ENCODE results near the gene PTPN7.
"Not testable (repeated sequence)": the region's sequence is repeated elsewhere in the genome, so short reads cannot be mapped to it uniquely, and the experiment has no call there.

Gene PTPN7

GRCh38 chr1:202129453-202130296, 30.7 kb downstream of the PTPN7 start:
- no peak for DNase-seq

DNA sequence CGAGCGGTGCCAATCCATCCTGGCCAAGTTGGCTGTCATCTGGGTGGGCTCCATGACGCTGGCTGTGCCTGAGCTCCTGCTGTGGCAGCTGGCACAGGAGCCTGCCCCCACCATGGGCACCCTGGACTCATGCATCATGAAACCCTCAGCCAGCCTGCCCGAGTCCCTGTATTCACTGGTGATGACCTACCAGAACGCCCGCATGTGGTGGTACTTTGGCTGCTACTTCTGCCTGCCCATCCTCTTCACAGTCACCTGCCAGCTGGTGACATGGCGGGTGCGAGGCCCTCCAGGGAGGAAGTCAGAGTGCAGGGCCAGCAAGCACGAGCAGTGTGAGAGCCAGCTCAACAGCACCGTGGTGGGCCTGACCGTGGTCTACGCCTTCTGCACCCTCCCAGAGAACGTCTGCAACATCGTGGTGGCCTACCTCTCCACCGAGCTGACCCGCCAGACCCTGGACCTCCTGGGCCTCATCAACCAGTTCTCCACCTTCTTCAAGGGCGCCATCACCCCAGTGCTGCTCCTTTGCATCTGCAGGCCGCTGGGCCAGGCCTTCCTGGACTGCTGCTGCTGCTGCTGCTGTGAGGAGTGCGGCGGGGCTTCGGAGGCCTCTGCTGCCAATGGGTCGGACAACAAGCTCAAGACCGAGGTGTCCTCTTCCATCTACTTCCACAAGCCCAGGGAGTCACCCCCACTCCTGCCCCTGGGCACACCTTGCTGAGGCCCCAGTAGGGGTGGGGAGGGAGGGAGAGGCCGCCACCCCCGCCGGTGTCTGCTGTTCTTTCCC, 32.4 kb downstream of the PTPN7 start:
- DNase-seq, result no peak

GRCh38 chr1:202127061-202127460, 33.3 kb downstream of the PTPN7 start:
- DNase-seq, result no peak

DNA sequence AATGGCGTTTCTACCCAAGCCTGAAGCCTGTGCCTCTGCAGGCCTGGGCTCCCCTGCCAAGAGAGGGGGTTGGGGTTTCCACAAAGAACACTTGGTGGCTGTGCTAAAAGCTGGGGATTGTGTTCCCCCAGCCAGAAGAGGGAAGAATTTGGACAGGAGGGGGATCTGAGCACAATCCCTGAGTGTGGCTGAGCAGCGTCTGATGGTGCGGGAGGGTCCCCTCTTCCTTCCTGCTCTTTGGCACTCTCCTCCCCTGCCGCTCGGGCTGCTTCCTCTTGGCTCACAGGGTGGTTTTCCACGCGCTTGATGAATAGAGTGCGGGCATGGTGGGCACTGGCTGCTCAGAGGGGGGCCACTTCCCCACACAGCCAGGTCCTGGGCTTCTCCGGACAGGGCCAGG, 34.0 kb downstream of the PTPN7 start:
- no peak for DNase-seq

DNA sequence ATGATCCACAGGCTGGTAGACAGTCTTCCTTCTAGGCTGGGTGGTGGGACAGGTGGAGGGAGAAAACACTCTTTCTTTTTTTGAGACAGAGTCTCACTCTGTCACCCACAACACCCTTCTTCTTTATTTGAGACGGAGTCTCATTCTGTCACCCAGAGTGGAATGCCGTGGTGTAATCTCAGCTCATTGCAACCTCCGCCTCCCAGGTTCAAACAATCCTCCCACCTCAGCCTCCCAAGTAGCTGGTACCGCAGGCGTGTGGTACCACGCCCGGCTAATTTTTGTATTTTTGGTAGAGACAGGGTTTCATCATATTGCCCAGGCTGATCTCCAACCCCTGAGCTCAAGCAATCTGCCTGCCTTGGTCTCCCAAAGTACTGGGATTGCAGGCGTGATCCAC, 34.8 kb downstream of the PTPN7 start:
- no peak for DNase-seq

DNA sequence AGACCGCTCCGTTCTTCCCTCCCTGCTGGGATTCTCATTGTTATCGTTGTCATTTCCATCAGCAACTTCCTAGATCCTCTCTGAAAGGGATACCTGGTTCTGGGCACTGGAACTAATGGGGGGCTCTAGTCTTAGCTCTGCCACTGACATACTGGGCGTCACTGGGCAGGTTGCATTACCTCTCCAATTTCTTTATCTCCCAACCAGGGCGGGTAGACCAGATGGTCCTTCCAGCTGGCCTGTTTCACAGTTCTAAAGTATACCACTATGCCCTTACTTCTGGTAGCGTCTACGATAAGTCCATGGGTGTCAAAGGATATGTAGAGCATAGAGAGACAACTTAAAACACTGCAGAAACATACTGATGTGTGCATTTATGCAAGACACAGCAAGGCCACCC, 36.3 kb downstream of the PTPN7 start:
- no peak for DNase-seq

GRCh38 chr1:202123336-202123813, 37.0 kb downstream of the PTPN7 start:
- DNase-seq, result no peak

GRCh38 chr1:202122639-202123335, 37.6 kb downstream of the PTPN7 start, which contains the start of gene GPR37L1:
Gene GPR37L1 (plus strand): TSS chr1:202122917. CDS start chr1:202122964, 47 bp downstream.
- no peak for DNase-seq

DNA sequence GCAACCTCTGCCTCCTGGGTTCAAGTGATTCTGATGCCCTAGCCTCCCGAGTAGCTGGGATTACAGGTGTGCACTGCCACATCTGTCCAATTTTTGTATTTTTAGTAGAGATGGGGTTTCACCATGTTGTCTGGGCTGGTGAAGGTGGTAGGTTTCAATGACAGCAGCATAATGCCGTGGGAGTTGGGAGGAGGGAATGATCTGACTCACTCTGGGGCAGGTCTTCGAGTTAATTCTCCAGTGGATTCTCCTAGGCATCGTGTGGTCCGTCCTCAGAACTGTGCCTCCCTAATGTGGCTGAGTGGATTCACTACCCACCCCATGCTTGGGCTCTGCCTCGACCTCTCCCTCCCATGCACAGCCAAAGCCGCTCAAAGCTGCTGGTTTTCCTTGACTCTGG, 39.4 kb downstream of the PTPN7 start:
- no peak for DNase-seq

DNA sequence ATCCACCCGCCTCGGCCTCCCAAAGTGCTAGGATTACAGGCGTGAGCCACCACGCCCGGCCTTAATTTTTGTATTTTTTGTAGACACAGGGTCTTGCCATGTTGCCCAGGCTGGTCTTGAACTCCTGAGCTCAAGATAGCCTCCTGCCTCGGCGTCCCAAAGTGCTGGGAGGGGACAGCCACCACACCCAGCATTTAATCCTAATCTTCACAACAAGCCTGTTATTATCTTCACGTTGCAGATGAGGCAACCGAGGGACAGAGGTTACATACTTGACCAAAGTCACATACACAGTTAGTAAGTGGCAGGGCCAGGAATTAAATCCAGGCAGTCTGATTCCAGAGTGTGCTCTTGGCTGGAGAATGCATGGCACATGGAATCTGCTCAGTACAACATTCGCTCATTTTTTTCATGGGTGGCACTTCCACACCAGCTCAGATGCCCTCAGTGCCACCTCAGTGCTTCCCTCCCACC, 42.5 kb downstream of the PTPN7 start:
- no peak for DNase-seq

- no peak for DNase-seq
These were observed 44.1 kb downstream of the PTPN7 start for GRCh38 chr1:202116287-202116686.

DNA sequence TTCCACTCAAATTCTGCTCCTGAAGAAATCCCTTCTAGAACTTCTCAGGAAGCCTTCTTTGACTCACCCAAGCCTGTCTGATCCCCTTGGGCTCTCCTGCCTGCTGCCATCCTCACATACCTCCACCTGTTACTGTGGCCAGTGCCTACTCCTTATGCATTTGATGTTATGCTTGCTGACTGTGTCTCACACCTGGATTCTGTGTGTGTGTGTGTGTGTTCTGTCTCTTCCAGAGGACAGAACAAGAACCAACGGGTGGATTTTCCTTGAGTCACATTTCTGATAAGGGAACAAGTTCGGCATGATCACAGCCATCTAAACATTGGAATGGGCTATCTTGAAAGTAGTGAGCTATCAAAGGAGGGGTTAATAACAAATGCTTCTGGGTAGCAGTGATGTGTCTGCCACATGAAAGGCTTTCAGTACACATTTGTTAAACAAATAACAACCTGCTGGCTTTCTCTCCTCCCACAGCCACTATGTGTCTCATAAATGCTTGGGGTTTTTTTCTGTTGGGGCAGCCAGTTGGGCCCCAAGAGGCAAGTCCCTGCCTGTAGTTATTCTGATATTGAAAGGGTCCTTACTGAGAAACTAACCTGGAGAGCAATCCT, 46.6 kb downstream of the PTPN7 start:
- DNase-seq, result no peak

DNA sequence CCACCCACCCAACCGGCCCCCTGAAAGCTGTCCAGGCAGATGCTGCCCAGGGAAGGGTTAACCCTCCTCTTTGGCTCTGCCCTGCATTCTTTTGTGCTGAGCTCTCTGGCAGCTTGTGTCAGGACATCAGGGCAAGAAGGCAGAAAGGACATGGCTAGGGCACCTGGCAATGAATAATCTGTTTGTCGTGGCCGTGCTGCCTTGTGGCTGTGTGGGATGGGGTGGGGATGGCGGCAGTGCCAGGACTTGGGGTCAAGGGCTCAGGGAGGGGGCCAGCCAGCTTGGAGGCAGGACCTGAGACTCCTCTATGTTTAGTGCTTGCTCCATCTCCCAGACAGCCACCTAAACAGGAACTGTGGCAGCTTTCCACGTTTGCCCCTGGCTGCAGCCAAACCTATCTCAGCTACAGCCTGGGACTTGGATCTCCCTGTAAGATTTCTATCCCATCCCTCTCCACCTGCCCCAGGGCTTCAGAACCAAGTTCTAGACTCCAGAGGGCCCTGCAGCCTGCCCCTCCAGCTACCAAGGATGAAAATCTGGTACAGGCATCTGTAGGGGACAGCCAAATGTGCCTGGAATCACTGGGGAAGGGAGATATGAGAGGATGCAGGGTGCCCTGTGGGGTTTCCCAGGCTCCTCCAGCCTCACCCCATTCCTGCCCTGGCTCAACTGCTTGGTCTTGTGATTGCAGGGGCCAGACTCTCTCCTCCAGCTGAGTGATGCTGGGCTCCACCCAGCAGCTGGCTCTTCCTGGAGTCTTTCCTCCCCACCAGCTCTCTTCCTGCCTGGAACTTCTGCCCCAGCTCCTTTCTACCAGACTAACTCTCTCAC, 47.3 kb downstream of the PTPN7 start:
- no peak for DNase-seq

GRCh38 chr1:202111589-202111988, 48.8 kb downstream of the PTPN7 start:
- DNase-seq, result not testable (repeated sequence)

GRCh38 chr1:202110977-202111376, 49.4 kb downstream of the PTPN7 start:
- DNase-seq, result no peak

- DNase-seq, result no peak
These were observed 52.3 kb downstream of the PTPN7 start for GRCh38 chr1:202107801-202108731.

- DNase-seq, result no peak
These were observed 53.1 kb downstream of the PTPN7 start for GRCh38 chr1:202107321-202107761.

- no peak for DNase-seq
These were observed 53.8 kb downstream of the PTPN7 start for GRCh38 chr1:202106340-202107254.
